GM19452 (cell line): Measurements from ENCODE around the gene RNF217.

Experiments used
- ATAC-seq: cut with Tn5 transposase; IDR thresholded peaks from one replicate; pipeline ENCODE4 v1.9.1; 2021; ENCODE audit not compliant: unreplicated experiment

The RNF217 gene

GRCh38 chr6:125095580-125096301 is 133.5 kb downstream of the RNF217 start:
- ATAC-seq: no peak

GRCh38 chr6:125097186-125097585 is 134.9 kb downstream of the RNF217 start:
- no peak for ATAC-seq

GRCh38 chr6:125098253-125098652 is 136.0 kb downstream of the RNF217 start:
- no peak for ATAC-seq

GRCh38 chr6:125099211-125100073 is 137.2 kb downstream of the RNF217 start:
- ATAC-seq: peak; percentile 69

GRCh38 chr6:125100074-125100652 is 137.9 kb downstream of the RNF217 start:
- ATAC-seq: no peak

GRCh38 chr6:125101128-125101527 is 138.9 kb downstream of the RNF217 start:
- ATAC-seq: no peak

- ATAC-seq: no peak
These were observed 139.4 kb downstream of the RNF217 start for GRCh38 chr6:125101631-125102030.

- no peak for ATAC-seq
These were observed 140.2 kb downstream of the RNF217 start for GRCh38 chr6:125102411-125102810.

GRCh38 chr6:125102891-125103290 is 140.7 kb downstream of the RNF217 start:
- ATAC-seq: no peak

- ATAC-seq: no peak
These were observed 142.2 kb downstream of the RNF217 start for GRCh38 chr6:125104425-125104824.

GRCh38 chr6:125107048-125107447 is 144.8 kb downstream of the RNF217 start:
- ATAC-seq: no peak

GRCh38 chr6:125107896-125108295 is 145.7 kb downstream of the RNF217 start:
- ATAC-seq: no peak

- no peak for ATAC-seq
These were observed 147.8 kb downstream of the RNF217 start for GRCh38 chr6:125110056-125110455.

GRCh38 chr6:125111219-125111983 is 149.2 kb downstream of the RNF217 start:
- no peak for ATAC-seq

GRCh38 chr6:125112934-125113333 is 150.7 kb downstream of the RNF217 start:
- no peak for ATAC-seq

GRCh38 chr6:125114248-125114858 is 152.1 kb downstream of the RNF217 start:
- ATAC-seq: no peak

- ATAC-seq: no peak
These were observed 153.9 kb downstream of the RNF217 start for GRCh38 chr6:125116170-125116569.

GRCh38 chr6:125116710-125117109 is 154.5 kb downstream of the RNF217 start:
- ATAC-seq: no peak

GRCh38 chr6:125117818-125118217 is 155.6 kb downstream of the RNF217 start:
- ATAC-seq: no peak

- no peak for ATAC-seq
These were observed 157.9 kb downstream of the RNF217 start for GRCh38 chr6:125120054-125120590.
